Psoas muscle (tissue), 8 donors: ENCODE data around the gene DYNLL1. TPM values are rescaled to one million over a fixed set of nuclear protein-coding genes. Genes with fewer than 3 reads are reported as not detected.

ENCODE experiments used
- ATAC-seq, 4 donors: fragments of 200-7000 bp; cut with Tn5 transposase; one replicate each; pipeline ENCODE4 v1.9.1; 2020; ENCODE audit warnings: moderate library complexity in 3 of 4, mild to moderate bottlenecking in 2 of 4
- DNase-seq, 2 donors: peaks; one replicate each; pipeline ENCODE4 v3.0.0-alpha.2; 2020
- H3K27ac ChIP-seq: fragments of 200-600 bp; one replicate; pipeline ENCODE4 v1.8.0; 2022
- H3K27me3 ChIP-seq, 3 donors: fragments of 200-600 bp in 1 of 3; one replicate each; pipeline versions ENCODE4 v1.6.1 to v1.8.0; 2013 to 2022; ENCODE audit warnings: low read length in 2 of 3, mild to moderate bottlenecking in 2 of 3, moderate library complexity in 1 of 3; ENCODE audit not compliant: insufficient read depth in 3 of 3
- H3K36me3 ChIP-seq, 2 donors: fragments of 200-600 bp in 1 of 2; one replicate each; pipeline versions ENCODE4 v1.6.1 to v1.8.0; 2013 to 2022; ENCODE audit warnings: low read depth in 1 of 2, mild to moderate bottlenecking in 1 of 2, moderate library complexity in 1 of 2; ENCODE audit not compliant: insufficient read depth in 1 of 2
- H3K4me1 ChIP-seq: fragments of 200-600 bp; one replicate; pipeline ENCODE4 v1.8.0; 2022
- H3K4me3 ChIP-seq: fragments of 200-600 bp; one replicate; pipeline ENCODE4 v1.8.0; 2022; ENCODE audit warnings: mild to moderate bottlenecking
- H3K9me3 ChIP-seq: fragments of 200-600 bp; one replicate; pipeline ENCODE4 v1.8.0; 2022
- CTCF ChIP-seq: fragments of 200-600 bp; IDR thresholded peaks from one replicate; pipeline ENCODE4 v1.8.0; 2022; ENCODE audit warnings: antibody characterized with exemption
- WGBS, 3 donors: extraction: QIAGEN DNeasy Blood & Tissue Kit; methylation state at CpG; one replicate each; pipeline versions ENCODE4 v1.1.6 to v1.1.7; 2013; 5-methylcytosine and 5-hydroxymethylcytosine counted together
- intact Hi-C, 2 donors: fragments of 100-400 bp; cut with DNase I; formaldehyde crosslinking; loops; one replicate each; pipeline versions ENCODE4 v1.11.0 to v1.14.2; 2022
- polyA plus RNA-seq, 3 donors: library from polyadenylated mRNA; stranded (reverse); fragments of 200-250 nt; gene quantifications; one replicate each; pipeline ENCODE4 v1.2.3, GENCODE V29; 2013
- total RNA-seq, 4 donors: library from RNA; stranded (reverse); fragmentation: NEBNext Ultra II Directional in 2 of 4; extraction: Animal tissue kit (Norgen Biotek cat#: 25700) in 2 of 4; gene quantifications; one replicate each; pipeline versions ENCODE4 v1.2.1 to v1.2.4, GENCODE V29; 2021 to 2023
- donor health status: healthy with polysubstance abuse.
- donor health status: DM: no; HTN: no; CAD: no; lungs with moderate emphysema.
- donor health status: Bipolar disorder and iron deficiency.
- donor health status: healthy.
- donor health status: DM: yes; HTN: yes; CAD: no.
- donor health status: DM: no; HTN: no; CAD: no.
- donor health status: DM: no; HTN: no; CAD: no.
- donor health status: DM: yes; HTN: yes; CAD: no.

The DYNLL1 gene
- total and polyA plus RNA-seq, 7 donors = 30.1 to 155 (median 80.8) TPM

GRCh38 chr12:120490833-120491512 lies 4.9 kb upstream of the DYNLL1 start:
- peak in 1 of 2 donors; percentile 64 for DNase-seq
- intact Hi-C loops = no loop called here
- no peaks in the 10 kb centered on the region for H3K9me3 ChIP-seq
- peak overlapping the region; percentile 5 for H3K27ac ChIP-seq
- no peak for TF ChIP-seq CTCF
- no peaks in the 10 kb centered on the region for H3K27me3 ChIP-seq
- H3K36me3 ChIP-seq = peaks cover 2 to 7% of the 10 kb centered on the region in 2 donors
- peak in 1 of 4 donors; percentile 29 for ATAC-seq
- H3K4me3 ChIP-seq = no peak overlapping the region
- H3K4me1 ChIP-seq = peaks cover 12% of the 10 kb centered on the region
- WGBS, 3 donors = 24 to 61% (median 31%) methylated on average over 2 of the region's 2 CpGs

DNA sequence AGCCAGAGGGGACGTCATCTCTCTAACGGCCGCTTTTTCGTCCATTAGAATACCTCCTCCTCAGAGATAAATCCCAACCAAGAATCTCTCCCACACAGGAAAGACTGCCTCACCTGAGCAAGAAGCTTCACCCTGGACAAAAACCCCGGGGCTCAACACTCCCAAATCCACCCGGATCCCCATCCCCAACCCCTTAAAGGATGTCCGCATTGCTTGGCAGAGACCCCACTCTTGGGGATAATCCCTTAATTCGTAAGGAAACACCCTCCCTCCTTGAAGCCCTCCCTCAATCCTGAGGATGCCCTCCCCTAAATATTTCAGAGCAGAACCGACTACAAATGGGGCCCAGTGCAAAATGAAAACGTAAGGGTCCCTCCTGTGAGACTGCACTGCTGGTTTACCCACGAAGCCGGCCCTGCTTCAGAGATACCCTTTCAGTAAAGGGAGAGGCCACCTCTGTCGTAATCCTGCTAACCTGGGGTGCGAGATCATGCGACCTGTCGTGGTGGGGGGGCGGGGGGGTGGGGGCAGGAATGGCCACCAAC lies 655 bp upstream of the DYNLL1 start:
- 18 to 25% (median 22%) methylated on average over 17 of the region's 17 CpGs for WGBS, 3 donors
- H3K36me3 ChIP-seq = peaks cover 4 to 27% of the 10 kb centered on the region in 2 donors
- intact Hi-C loops = loop anchor here in 1 of 2 donors (5.0 kb wide), 1 partner anchor 87 kb away; the partner anchor contains the start of gene POP5
- ATAC-seq (no peak), DNase-seq (no peak)
- H3K9me3 ChIP-seq = no peaks in the 10 kb centered on the region
- H3K4me1 ChIP-seq = peaks cover 27% of the 10 kb centered on the region
- no peaks in the 10 kb centered on the region for H3K27me3 ChIP-seq
- peak overlapping the region; percentile 55 for H3K27ac ChIP-seq
- peak overlapping the region; percentile 99 for H3K4me3 ChIP-seq
- no peak for TF ChIP-seq CTCF

GRCh38 chr12:120496413-120497340 lies 764 bp downstream of the DYNLL1 start:
- ATAC-seq = peak; percentile 46 to 80 (median 60)
- intact Hi-C loops = loop anchor here in 1 of 2 donors (5.0 kb wide), 1 partner anchor 86 kb away; the partner anchor contains the start of gene POP5
- peaks cover 21% of the 10 kb centered on the region for H3K4me1 ChIP-seq
- peak; percentile 67 to 83 for DNase-seq
- WGBS, 3 donors = 1 to 2% (median 1%) methylated on average over 46 to 47 of the region's 47 CpGs
- peak overlapping the region; percentile 80 for H3K27ac ChIP-seq
- H3K36me3 ChIP-seq = peaks cover 9 to 41% of the 10 kb centered on the region in 2 donors
- no peaks in the 10 kb centered on the region for H3K27me3 ChIP-seq
- TF ChIP-seq CTCF = no peak
- no peaks in the 10 kb centered on the region for H3K9me3 ChIP-seq
- peak overlapping the region; percentile 99 for H3K4me3 ChIP-seq

DNA sequence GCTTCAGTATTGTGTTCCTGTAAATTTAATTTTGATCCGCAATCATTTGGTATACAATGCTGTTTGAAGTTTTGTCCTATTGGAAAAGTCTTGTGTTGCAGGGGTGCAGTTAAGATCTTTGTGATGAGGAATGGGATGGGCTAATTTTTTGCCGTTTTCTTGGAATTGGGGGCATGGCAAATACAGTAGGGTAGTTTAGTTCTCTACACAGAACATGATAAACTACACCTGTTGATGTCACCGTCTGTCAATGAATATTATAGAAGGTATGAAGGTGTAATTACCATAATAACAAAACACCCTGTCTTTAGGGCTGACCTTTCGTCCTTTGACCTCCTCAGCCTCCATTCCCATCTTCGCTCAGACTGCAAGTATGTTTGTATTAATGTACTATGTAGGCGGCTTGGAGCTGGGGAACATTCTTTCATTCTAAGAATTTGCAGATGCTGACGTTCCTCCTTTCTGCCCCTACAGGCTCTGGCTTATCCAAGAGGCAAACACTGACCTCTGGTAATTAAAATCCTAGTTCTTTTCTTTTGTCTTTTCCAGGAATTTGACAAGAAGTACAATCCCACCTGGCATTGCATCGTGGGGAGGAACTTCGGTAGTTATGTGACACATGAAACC lies 1.7 kb downstream of the DYNLL1 start:
- no peak for ATAC-seq
- Histone ChIP-seq H3K4me1 (peaks cover 21% of the 10 kb centered on the region), H3K36me3 (peaks cover 9 to 50% of the 10 kb centered on the region in 2 donors), H3K4me3 (peak overlapping the region; percentile 99), H3K9me3 (no peaks in the 10 kb centered on the region), H3K27me3 (no peaks in the 10 kb centered on the region), H3K27ac (no peak overlapping the region)
- intact Hi-C loops = loop anchor here in 1 of 2 donors (5.0 kb wide), 1 partner anchor 85 kb away; the partner anchor contains the start of gene POP5
- no peak for TF ChIP-seq CTCF
- no peak for DNase-seq
- 14 to 31% (median 17%) methylated on average over 9 of the region's 9 CpGs for WGBS, 3 donors
